ENCODE data around the gene ADD1.

Gene ADD1

DNA sequence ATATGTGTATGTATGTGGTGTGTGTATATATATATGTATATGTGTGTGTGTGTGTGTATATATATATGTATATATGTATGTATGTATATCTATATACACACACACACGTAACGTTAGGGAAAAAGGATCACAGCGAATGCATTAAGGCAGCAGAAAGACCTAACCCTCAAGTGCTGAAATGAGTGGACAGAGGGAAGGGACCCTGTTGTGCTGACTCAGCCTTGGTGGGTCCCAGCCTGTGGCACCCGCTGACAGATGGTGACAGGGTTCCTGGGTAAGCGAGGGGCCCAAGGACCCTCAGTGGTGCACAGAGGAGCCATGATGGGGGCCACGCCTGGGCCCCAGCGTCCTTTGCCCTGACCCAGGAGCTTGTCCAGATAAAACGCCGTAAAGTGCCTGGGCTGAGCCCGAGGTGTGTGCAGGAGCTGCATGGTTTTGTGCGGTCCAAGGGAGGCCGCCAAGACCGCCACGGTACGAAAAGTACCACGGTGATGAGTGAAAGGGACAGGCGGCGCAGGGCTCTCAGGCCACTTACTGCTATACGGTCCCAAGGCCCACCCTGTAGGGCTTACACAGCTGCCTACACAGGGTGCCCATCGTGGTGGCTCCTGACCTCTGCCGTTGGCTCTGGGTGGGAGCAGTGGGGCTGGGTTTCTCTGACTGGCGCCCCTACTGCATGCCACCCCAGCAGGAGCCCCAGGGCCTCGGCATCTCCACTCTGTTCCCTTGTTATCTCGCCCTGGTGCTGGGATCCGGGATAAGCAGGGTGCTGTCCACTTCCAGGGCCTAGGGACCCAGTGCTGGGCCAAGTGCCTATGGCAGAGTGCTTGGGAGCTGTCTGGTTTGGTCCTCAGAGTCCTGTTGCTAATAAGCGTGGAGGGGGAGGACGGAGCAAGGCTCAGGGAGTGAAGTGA, 40.8 kb upstream of the ADD1 start:
- in situ Hi-C loops (cut with HindIII; ENCODE audit: low sequenced_read_pairs): no loop called here
- H3K4me3 ChIP-seq (ENCODE audit: low read depth, low read length): no peak overlapping the region
- TF ChIP-seq, protein P1, sequence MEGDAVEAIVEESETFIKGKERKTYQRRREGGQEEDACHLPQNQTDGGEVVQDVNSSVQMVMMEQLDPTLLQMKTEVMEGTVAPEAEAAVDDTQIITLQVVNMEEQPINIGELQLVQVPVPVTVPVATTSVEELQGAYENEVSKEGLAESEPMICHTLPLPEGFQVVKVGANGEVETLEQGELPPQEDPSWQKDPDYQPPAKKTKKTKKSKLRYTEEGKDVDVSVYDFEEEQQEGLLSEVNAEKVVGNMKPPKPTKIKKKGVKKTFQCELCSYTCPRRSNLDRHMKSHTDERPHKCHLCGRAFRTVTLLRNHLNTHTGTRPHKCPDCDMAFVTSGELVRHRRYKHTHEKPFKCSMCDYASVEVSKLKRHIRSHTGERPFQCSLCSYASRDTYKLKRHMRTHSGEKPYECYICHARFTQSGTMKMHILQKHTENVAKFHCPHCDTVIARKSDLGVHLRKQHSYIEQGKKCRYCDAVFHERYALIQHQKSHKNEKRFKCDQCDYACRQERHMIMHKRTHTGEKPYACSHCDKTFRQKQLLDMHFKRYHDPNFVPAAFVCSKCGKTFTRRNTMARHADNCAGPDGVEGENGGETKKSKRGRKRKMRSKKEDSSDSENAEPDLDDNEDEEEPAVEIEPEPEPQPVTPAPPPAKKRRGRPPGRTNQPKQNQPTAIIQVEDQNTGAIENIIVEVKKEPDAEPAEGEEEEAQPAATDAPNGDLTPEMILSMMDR (IDR thresholded peaks at IDR 0.05; ENCODE audit: low read depth, low read length): no peak
- no peak for DNase-seq (ENCODE audit: low read depth, low spot score)

DNA sequence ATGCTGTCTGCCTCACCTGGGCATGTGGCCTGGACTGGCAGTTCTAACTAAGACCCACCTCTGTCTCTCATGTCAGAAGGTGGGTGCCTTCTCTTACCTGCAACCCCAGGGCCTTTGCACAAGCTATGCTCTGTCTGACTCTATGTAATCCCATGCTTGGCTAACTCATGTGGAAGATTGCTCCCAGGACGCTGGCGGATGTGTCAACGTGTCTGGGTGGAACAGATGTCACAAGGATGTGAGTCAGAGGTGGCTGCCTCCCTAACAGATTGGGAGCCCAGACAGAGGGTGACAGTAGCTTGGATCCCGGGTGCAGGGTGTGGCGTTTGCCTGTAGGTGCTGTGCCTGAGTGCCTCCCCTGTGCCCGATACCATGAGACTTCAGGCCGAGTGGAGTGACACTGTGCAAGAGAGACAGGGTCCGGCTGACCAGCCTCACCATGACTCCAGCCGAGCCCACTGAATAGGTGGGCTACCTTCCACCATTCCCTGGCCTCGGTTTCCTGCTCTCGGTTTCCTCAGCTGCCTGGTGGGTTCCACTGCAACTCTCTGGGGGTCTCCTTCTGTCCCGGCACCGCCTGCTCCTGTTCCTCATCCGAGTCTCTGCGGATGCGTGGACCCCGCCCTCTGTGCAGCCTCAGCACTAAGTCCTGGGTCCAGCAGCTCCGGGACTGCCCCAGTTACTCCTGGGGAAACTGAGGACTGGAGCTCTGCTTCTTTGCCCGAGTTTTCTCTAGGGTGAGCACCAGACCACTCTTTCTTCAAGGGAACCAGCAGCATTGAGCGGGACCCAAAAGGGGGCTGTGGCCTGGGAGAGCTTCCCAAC, 39.8 kb upstream of the ADD1 start:
- in situ Hi-C loops (cut with HindIII; ENCODE audit: low sequenced_read_pairs): no loop called here
- H3K4me3 ChIP-seq (ENCODE audit: low read depth, low read length): no peak overlapping the region
- DNase-seq (ENCODE audit: low read depth, low spot score): no peak
- TF ChIP-seq, protein P1 (IDR thresholded peaks at IDR 0.05; ENCODE audit: low read depth, low read length): no peak

DNA sequence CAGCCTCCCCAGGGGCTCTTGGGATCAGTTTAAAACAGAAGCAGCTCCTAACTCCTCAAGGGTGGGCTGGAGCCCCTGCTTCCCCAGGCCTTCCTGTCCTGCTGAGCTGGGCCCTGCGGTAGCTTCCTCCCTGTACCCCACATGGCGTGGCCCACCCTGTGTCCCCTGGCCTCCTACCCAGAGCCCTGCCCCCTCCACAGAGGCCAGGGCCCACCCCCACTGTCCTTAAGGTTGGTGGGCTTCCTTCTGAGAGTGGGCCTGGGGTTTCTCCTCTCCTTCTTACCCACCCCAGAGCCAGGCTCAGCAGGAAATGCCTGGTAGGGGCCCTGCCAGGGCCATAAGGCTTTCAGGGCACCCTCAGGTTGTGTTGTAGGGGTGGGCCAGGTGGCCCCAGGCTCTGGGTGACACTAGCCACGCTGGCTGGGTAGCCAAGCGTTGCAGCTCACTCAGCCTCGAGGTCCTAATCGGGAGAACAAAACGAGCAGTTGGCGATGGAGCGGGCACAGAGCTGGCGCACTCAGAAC, 39.1 kb upstream of the ADD1 start:
- TF ChIP-seq, protein P1 (IDR thresholded peaks at IDR 0.05; ENCODE audit: low read depth, low read length): no peak
- in situ Hi-C loops (cut with HindIII; ENCODE audit: low sequenced_read_pairs): no loop called here
- H3K4me3 ChIP-seq (ENCODE audit: low read depth, low read length): no peak overlapping the region
- no peak for DNase-seq (ENCODE audit: low read depth, low spot score)

DNA sequence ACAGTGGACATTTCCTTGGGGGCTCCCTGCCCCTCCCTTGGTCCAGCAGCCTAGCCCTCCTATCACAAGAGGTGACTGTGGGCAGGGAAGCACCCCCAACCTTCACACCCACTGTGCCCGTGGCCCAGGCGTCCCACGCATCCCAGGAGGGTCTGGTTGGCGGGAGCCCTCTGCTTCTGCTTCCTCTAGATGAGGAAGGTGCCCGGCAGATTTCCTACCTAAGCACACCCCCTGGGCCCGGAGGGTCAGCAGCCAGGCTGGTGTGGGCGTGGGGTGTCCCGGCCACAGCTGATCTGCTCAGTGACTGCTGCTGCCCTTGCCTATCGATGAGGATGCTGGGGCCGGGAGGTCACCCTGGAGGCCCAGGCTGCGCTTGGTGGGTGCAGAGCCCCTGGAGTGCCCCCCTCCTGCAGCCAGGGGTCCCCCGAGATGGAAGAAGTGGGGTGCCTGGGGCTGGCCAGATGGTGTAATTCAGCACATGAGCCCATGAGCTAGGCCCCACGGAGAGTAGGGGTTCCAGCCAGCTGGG, 38.6 kb upstream of the ADD1 start:
- DNase-seq (ENCODE audit: low read depth, low spot score): no peak
- TF ChIP-seq, protein P1 (IDR thresholded peaks at IDR 0.05; ENCODE audit: low read depth, low read length): no peak
- H3K4me3 ChIP-seq (ENCODE audit: low read depth, low read length): no peak overlapping the region
- in situ Hi-C loops (cut with HindIII; ENCODE audit: low sequenced_read_pairs): no loop called here

DNA sequence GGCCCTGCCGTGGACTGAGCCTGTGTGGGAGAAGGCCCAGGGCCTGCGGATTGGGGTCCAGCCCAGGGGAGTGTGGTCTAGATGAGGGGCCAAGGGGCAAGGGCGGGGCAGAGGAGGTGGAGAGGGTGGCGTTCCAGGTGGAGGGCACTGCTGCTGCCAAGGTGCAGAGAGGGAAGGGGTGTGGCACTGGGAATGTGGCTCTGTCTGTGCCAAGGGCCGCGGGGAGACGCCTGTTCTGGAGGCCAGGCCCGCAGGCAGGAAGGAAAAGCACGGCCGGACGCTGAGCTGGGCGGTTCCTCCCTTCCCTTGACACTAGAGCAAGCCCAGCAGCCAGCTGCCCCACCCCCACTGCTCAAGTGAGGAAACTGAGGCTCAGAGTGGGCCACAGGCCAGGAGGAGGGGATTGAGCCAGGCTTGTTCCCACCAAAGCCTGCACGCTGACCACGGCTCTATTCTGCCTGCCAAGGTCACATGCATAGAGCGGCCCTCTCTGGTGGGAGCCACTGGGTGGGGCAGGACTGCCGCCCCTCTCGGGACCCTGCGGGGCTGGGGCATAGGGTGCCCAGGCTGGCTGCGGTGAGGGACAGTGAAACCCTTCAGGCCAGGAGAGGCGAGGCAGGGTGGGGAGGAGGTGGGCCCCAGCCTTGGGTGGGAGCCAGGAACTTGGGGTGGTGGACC, 37.8 kb upstream of the ADD1 start:
- TF ChIP-seq, protein P1 (IDR thresholded peaks at IDR 0.05; ENCODE audit: low read depth, low read length): no peak
- H3K4me3 ChIP-seq (ENCODE audit: low read depth, low read length): no peak overlapping the region
- in situ Hi-C loops (cut with HindIII; ENCODE audit: low sequenced_read_pairs): no loop called here
- no peak for DNase-seq (ENCODE audit: low read depth, low spot score)

Data from astrocyte of the spinal cord (primary cell).